GM19455 (cell line): Measurements from ENCODE around the gene TCERG1L.
"Not testable (repeated sequence)": the region's sequence is repeated elsewhere in the genome, so short reads cannot be mapped to it uniquely, and the experiment has no call there.

ENCODE experiments used
- ATAC-seq: cut with Tn5 transposase; IDR thresholded peaks from one replicate; pipeline ENCODE4 v1.9.1; 2021; ENCODE audit not compliant: unreplicated experiment

The TCERG1L gene

GRCh38 chr10:131147301-131147975 is 164.1 kb downstream of the TCERG1L start:
- no peak for ATAC-seq

DNA sequence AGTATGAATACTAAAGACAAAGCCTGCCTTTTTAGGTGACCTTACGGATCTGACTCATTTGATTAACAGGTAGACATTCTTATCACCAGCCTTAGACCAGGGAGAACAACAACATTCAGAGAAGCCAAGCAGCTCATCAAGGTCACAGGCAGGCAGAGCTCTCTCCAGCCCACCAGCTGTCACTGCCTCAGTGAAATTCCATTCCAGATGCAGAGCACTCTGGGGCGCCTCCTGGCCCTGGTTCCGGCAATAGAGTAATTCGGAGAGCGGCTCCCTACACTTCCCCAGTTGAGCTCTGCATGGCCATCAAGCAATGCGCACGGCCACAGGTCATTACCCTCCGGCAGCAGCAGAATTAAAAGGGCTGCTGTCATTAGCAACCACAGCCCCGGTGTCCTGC is 164.7 kb downstream of the TCERG1L start:
- ATAC-seq, result no peak

- no peak for ATAC-seq
Observed at GRCh38 chr10:131145756-131146155, 165.8 kb downstream of the TCERG1L start.

- no peak for ATAC-seq
Observed at GRCh38 chr10:131144711-131145375, 166.7 kb downstream of the TCERG1L start.

DNA sequence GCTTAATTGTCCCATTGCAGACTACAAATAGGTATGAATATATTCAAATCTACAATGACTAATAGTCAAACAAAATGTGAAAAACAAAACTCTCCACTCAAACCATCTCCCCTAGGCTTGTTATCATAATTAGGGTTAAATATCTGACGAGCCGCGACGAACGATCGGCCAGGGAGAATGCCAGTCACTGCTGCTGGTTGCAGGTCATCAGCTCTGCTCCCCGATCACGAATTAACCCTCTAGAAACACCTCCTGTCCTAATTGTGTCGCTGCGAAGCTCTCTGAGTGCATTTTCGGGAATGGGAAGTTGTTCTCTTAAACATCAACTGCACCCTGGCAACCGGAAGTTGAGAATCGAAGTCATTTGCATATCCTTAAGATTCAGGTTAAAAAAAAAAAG is 167.3 kb downstream of the TCERG1L start:
- no peak for ATAC-seq

DNA sequence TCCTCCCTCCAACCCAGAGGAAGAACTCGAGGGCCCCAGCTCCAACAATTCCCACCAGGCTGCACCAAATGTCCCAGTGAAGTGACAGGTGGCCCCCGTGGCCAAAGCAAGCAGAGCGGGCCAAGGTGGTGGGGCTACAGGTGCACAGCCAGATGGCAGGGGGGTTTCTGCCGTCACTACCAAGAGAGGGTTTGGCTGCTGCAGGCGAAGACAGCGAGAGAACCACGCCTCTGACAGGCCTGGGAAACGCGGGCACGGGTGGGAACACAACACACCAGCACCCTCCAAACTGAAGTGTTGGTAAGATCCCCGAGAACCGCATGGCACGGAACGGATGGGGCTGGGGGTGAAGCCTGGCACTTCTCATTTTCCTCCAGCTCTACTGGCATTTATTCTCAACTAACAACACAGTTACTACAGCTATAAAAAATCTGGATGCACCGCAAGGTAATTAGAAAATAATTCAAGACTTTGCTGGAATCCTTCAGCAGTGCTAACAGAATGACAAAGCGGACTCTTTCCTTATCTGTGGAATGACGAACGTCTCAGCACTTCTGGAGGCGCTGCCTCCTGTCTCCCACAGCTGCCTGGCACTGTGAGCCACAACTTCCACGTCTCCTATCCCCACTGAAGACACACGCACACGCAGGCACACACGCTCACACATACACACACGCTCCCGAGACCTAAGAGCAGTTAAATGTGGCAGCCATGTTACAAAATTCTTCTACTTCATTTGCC is 167.9 kb downstream of the TCERG1L start:
- no peak for ATAC-seq

- ATAC-seq, result no peak
Observed at GRCh38 chr10:131142517-131143380, 168.8 kb downstream of the TCERG1L start.

GRCh38 chr10:131141645-131142516 is 169.6 kb downstream of the TCERG1L start:
- no peak for ATAC-seq

- no peak for ATAC-seq
Observed at GRCh38 chr10:131141207-131141606, 170.3 kb downstream of the TCERG1L start.

DNA sequence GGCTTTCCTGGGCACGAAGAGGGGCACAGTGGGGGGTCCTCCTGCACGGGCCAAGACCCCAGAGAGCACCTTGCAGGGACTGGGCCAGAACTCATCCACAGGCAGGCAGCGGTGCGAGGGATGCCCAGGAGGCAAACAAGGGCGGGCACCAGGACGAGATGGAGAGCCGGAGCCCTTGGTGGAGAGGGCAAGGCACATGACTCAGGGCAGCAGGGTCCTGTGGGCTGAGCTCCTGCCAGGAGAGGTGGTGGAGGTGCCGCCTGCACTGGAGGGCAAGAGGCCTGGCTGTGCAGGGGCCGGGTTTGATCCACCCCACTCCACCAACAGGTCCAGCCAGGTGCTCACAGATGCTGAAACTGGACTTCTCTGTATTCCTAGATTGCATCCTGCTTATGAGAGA is 170.9 kb downstream of the TCERG1L start:
- ATAC-seq, result no peak

GRCh38 chr10:131137223-131137622 is 174.3 kb downstream of the TCERG1L start:
- no peak for ATAC-seq

- ATAC-seq, result not testable (repeated sequence)
Observed at GRCh38 chr10:131136336-131136735, 175.2 kb downstream of the TCERG1L start.

- ATAC-seq, result no peak
Observed at GRCh38 chr10:131135716-131136115, 175.8 kb downstream of the TCERG1L start.

DNA sequence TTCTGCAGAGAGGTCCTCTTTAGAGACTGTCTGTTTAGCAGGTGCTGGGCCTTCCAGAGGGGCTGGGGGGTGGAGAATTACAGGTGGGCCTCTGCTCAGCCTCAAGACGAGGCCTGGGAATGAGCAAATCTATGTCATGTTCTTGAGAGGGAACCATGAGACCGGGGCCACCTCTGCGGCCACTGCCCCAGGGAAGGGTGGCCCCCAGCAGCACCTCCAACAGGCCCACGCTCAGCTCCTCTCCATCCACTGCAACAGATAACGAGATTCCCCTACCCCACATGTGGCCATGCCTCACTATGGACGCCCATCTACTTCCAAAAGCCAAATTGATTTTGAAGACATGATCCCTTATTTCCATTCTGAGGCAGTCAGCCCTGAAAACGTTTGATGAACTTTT is 176.9 kb downstream of the TCERG1L start:
- ATAC-seq, result no peak

- ATAC-seq, result no peak
Observed at GRCh38 chr10:131134001-131134576, 177.4 kb downstream of the TCERG1L start.

GRCh38 chr10:131132681-131133080 is 178.8 kb downstream of the TCERG1L start:
- ATAC-seq, result no peak

DNA sequence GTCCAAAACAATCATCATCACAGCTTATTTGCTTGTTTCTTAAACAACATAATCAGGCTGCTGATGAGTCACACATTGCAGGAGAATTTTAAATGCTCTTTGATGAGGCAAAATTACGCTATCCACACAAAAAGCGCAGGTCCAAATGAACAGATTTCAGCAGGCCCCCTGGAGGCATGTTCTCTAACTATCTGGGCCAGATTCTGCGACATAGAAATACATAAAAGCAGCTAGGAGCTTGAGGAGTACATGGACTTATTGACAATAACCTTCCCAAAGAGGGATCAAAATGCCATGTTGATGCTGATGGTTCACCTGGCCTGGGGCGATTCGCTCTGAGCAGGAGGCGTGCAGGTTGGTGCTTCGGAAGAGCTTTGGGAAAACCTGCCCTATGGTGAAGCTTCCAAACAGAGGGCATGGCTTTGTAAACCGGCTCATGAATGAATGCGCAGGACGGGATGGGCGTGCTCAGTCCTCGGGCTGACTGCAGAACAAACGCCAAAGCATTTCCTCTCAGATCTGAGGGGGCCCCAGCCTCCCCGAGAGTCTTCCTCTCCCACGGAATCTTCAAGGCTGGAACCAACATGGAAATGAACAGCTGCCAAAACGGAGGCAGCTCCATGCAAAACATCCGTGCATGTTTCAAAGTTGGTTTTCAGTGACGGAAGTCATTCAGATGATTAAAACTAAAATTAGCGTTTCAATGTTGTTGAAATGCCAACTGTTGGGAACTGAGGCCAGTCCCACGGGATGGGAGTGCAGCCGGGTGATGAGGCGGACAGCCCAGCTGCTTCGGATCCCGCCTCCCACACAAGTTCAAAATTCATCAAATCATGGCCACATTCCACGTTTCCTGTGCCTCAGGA is 179.6 kb downstream of the TCERG1L start:
- ATAC-seq, result no peak

- ATAC-seq, result no peak
Observed at GRCh38 chr10:131130025-131130424, 181.5 kb downstream of the TCERG1L start.

DNA sequence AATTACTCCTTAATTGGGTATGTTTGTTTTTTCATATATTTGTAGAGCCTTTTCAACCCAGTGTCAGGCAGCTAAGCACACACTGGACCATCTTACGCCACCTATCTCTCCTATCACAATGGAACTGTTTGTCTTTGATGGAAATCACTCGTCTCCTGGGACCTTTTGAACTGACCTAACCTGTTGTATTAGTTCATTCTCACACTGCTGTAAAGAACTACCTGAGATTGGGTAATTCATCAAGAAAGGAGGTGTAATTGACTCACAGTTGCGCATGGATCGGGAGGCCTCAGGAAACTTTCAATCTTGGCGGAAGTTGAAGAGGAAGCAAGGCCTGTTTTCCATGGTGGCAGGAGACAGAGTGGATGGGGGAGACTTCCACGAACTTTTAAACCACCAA is 182.0 kb downstream of the TCERG1L start:
- no peak for ATAC-seq
